SK-N-MC (cell line): ENCODE results near the gene RILP.

Source experiments
- DNase-seq: peaks from one replicate; pipeline ENCODE4 v3.0.0-alpha.2; 2011; ENCODE audit warnings: low read depth, low spot score
- H3K27ac ChIP-seq: fragments of 200-600 bp; sonication (generic); 2 replicates; pipeline ENCODE4 v1.5.1; 2016; ENCODE audit warnings: mixed run types
- H3K36me3 ChIP-seq: fragments of 200-600 bp; sonication (generic); 2 replicates; pipeline ENCODE4 v1.6.1; 2017; ENCODE audit warnings: antibody characterized with exemption, low read length, mixed read lengths; ENCODE audit not compliant: insufficient read depth
- H3K4me3 ChIP-seq: fragments of 200-600 bp; sonication (generic); 2 replicates; pipeline ENCODE4 v1.5.1; 2016
- H3K9ac ChIP-seq: fragments of 200-600 bp; sonication (generic); 2 replicates; pipeline ENCODE4 v1.8.0; 2017; ENCODE audit warnings: mixed run types, mixed read lengths; ENCODE audit not compliant: insufficient read length
- H3K9me3 ChIP-seq: fragments of 200-600 bp; sonication (generic); 2 replicates; pipeline ENCODE4 v1.6.1; 2017; ENCODE audit warnings: low read depth, mild to moderate bottlenecking, antibody characterized with exemption, low read length, moderate library complexity, mixed read lengths
- EZH2 ChIP-seq: fragments of 200-600 bp; sonication (generic); IDR thresholded peaks from one replicate; pipeline ENCODE4 v1.6.1; 2017; ENCODE audit warnings: antibody characterized with exemption
- FOXP2 ChIP-seq: optimal IDR thresholded peaks from 2 replicates; pipeline ENCODE3; 2011; ENCODE audit warnings: mild to moderate bottlenecking, moderate library complexity; ENCODE audit not compliant: insufficient read depth; ENCODE audit errors: extremely low read length, control extremely low read depth
- POLR2AphosphoS5 ChIP-seq: IDR thresholded peaks from 2 replicates; pipeline ENCODE4 v1.6.1; 2012; ENCODE audit warnings: mild to moderate bottlenecking, low read depth, low read length, borderline replicate concordance

RILP gene

DNA sequence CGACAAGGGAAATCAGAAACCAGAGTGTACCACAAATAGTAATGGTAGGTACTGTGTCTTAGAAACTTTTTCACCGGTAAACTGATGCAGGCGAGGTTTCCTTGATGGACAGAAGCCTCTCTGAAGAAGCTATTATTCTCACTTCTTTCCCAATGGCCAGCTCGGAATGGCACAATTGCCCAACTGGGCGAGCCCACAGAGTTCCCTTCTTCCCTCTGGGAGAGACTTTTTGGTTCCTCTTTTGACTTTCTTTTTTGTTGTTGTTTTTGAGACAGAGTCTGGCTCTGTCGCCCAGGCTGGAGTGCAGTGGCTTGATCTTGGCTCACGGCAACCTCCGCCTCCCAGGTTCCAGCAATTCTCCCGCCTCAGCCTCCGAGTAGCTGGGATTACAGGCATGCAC, 38.0 kb downstream of the RILP start:
- Histone ChIP-seq H3K36me3 (no peaks in the 10 kb centered on the region), H3K4me3 (no peak overlapping the region), H3K27ac (no peak overlapping the region), H3K9me3 (no peaks in the 10 kb centered on the region), H3K9ac (no peak overlapping the region)
- no peak for DNase-seq
- TF ChIP-seq FOXP2 (no peak), EZH2 (no peak), POLR2AphosphoS5 (no peak)

DNA sequence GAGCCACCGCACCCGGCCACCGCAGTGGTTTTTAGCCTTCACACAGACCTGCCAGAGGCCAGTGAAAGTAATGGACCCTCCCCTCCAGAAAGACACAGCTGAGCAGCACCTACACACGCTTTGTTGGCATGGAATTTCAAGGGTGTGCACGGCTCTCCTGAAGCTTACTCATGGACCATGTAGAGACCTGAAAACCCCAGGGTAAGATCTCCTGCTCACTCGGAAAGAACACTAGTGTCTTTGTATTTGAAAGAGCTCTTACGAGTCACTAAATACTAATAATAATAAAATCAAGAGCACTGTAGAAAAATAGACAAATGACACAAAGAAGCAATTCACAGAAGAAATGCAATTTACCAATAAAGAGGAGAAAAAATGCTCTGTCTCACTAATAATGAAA, 41.0 kb downstream of the RILP start:
- Histone ChIP-seq H3K27ac (no peak overlapping the region), H3K9me3 (no peaks in the 10 kb centered on the region), H3K36me3 (no peaks in the 10 kb centered on the region), H3K9ac (no peak overlapping the region), H3K4me3 (no peak overlapping the region)
- no peak for DNase-seq
- TF ChIP-seq POLR2AphosphoS5 (no peak), EZH2 (no peak), FOXP2 (no peak)

DNA sequence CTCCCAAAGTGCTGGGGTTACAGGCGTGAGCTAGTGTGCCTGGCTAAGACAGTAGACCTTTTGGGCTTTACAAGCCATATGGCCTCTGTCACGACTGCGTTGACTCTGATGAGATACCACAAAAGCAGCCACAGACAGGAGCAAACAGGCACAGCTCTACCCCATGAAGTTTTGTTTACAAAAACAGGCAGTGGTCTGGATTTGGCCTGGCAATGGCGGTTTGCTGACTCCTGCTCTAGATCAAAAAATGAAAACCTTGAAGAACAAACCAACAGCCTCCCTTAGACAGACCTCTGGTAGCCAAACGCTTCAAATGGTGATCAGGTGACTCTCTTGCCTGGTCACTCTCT, 41.7 kb downstream of the RILP start:
- H3K9me3 ChIP-seq: no peaks in the 10 kb centered on the region
- no peak overlapping the region for H3K9ac ChIP-seq
- H3K4me3 ChIP-seq: no peak overlapping the region
- no peak for DNase-seq
- TF ChIP-seq EZH2 (no peak), FOXP2 (no peak), POLR2AphosphoS5 (no peak)
- no peak overlapping the region for H3K27ac ChIP-seq
- H3K36me3 ChIP-seq: no peaks in the 10 kb centered on the region

DNA sequence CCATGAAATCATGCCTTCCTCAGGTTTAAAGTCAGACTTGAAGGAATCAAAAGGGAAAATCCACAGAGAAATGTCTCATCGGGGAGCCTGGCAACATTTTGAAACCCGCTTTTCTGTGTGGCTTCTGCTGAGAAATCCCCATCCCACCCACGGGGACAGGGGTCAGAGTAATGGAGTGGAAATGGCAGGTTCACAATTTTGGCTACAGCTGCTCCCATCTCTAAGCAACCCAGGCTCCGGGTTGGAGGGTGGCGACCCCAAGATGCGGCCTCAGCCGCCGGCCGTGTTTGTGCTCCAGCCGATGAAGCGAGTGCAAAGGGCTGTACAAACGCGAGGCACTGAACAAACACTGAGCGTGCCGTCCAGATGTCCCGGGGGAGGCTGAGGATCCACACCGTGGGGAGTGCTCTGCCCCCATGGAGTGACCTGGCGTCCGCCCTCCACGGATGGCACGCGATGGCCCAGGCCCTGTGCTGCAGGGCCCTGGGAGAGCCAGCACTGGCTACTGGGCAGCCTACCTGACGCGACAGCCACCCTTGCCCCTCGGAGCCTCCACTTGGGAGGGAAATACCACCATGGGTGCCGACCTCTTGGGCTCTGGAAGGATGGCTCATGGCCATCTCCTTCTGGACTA, 43.2 kb downstream of the RILP start:
- no peak for DNase-seq
- TF ChIP-seq EZH2 (no peak), POLR2AphosphoS5 (no peak), FOXP2 (no peak)
- Histone ChIP-seq H3K27ac (no peak overlapping the region), H3K9me3 (no peaks in the 10 kb centered on the region), H3K36me3 (no peaks in the 10 kb centered on the region), H3K4me3 (no peak overlapping the region), H3K9ac (no peak overlapping the region)

DNA sequence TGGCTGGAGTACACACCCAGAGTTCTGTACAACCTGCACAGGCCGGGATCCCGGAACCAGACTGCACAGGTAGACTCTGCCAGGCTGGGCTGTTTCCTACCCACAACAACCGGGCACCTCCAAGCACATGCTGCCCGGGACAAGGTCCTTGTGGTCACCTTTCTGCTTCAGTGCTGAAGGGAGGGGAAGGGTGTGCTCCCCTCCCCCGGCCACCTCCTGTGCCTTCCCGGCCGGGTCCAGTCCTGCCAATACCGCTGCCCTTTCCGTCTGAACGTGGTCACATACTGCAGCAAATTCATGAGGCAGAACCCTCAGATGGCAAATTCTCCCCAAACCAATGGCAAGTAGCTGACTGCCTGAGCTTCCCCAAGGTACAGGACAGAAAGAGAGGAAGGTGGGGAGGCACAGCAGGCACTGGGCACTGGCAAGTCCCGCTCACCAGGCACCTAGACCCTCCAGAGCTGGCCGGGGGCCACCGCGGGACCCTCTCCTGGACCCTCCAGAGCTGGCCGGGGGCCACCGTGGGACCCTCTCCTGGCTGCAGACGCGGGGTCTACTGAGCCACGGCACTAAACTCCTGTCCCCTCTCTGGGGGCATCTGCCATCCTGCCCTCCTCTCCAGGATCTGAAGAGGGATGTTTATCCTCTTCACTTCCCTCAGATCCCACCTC, 43.9 kb downstream of the RILP start:
- H3K27ac ChIP-seq: no peak overlapping the region

DNA sequence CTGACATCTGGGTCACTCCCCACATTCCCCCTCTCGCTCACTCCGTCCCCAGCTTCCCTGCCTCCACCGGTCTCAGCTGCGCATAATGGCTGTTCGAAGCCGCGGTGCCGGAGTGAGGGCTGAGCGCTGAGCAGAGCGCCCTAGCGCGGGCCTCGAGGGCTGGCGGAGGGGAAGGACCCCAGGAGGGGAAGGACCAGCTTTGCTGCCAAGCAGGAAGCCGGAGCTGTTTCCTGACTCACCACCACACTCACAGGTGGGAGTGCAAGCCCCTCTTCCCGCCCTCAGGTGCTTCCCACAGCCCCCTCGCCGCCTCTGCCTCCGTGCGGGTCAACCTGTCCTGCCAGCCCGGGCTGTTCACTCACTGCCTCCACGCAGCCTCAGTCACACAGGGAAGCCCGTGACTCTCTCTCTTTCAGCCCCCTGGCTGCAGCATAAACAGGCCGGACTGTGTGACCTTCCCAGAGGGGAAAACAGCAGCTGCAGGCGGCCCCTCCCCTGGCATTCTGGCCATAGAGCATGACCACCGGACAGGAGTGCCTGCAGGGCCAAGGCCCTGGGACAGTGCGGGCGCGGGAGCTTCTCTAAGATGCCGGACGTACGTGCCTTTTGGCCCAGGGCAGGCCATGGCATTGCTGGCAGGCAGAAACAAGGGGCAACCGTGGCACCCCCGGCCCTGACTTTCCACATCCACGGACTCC, 44.7 kb downstream of the RILP start:
- no peak overlapping the region for H3K9ac ChIP-seq
- no peaks in the 10 kb centered on the region for H3K36me3 ChIP-seq
- no peaks in the 10 kb centered on the region for H3K9me3 ChIP-seq
- DNase-seq: no peak
- no peak overlapping the region for H3K27ac ChIP-seq
- TF ChIP-seq EZH2 (no peak), POLR2AphosphoS5 (no peak), FOXP2 (no peak)
- H3K4me3 ChIP-seq: no peak overlapping the region

More for the DNA sequence above, 43.9 kb downstream of the RILP start:
- H3K9me3 ChIP-seq: no peaks in the 10 kb centered on the region
- TF ChIP-seq FOXP2 (no peak), POLR2AphosphoS5 (no peak)
- DNase-seq: no peak
- H3K9ac ChIP-seq: no peak overlapping the region
- no peaks in the 10 kb centered on the region for H3K36me3 ChIP-seq
- no peak overlapping the region for H3K4me3 ChIP-seq

DNA sequence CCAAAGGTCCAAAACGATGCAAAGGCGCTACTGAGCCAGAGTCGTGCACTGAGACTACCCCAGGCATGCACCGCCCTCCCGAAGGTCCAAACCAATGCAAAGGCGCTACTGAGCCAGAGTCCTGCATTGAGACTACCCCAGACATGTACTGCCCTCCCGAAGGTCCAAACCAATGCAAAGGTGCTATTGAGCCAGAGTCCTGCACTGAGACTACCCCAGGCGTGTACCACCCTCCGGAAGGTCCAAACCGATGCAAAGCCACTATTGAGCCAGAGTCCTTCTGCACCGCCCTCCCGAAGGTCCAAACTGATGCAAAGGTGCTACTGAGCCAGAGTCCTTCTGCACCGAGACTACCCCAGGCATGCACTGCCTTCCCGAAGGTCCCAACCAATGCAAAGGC, 48.1 kb downstream of the RILP start:
- H3K36me3 ChIP-seq: no peaks in the 10 kb centered on the region
- H3K9me3 ChIP-seq: no peaks in the 10 kb centered on the region
- DNase-seq: no peak
- no peak overlapping the region for H3K27ac ChIP-seq
- TF ChIP-seq FOXP2: no peak
- no peak overlapping the region for H3K4me3 ChIP-seq
- H3K9ac ChIP-seq: no peak overlapping the region

DNA sequence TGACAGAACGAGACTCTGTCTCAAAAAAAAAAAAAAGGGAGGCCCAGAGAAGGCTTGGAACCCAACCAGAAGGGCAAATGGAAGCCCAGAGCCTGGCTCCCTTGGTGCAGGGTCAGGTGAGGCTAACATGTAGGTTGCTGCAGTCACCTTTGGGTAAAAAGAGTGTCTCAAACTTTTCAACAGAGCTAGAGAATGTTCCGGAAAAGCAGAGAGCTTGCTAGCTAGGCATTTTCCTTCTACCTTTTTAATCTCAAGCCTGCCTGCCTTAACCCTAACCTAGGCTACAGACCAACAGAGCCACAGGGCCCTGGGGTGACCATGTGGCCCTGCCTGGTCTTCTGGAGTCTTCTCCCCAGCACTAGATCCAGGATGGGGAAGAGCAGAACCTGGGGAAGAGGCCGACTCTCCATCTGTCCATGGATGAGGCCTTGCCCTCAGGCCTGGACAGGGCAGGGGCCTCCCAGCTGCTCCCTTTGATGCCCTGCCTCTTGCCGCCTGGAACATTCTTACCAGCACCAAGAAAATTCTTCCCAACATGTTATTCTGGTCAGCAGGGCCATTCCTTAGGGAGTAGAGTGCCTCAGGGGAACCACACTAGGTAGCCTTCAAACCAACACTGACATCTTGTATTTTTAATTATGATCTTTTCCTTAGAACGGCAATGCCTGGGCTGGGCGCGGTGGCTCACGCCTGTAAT, 51.1 kb downstream of the RILP start:
- Histone ChIP-seq H3K27ac (no peak overlapping the region), H3K36me3 (no peaks in the 10 kb centered on the region), H3K9me3 (no peaks in the 10 kb centered on the region), H3K9ac (no peak overlapping the region), H3K4me3 (no peak overlapping the region)
- TF ChIP-seq EZH2: no peak
- TF ChIP-seq POLR2AphosphoS5: no peak
- no peak for TF ChIP-seq FOXP2
- DNase-seq: no peak
